NCI-H510A (cell line): ENCODE data around the gene LONRF2.

Experiments used
- DNase-seq: peaks from one replicate; lab custom pipeline; 2025; lab: John Stamatoyannopoulos, UW

LONRF2 gene

DNA sequence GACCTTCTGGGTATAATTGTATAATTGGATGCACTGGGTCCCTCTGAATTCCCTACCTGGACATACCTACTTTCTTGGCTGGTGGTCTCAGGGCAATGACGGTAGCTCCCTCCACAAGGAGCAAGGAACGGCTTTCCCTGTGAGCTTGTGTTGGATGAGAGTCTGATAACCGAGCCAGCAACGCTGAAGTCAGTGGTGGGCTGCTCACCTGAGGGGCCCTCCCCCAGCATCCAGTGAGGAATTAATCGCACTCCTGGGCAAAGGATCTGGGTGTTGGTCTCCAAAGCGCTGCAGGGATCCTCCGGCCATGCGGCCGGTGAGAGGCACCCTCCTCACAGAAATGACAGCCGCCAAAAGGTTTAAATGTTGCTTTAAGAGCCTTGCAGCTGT, 47.1 kb downstream of the LONRF2 start:
- no peak for DNase-seq

DNA sequence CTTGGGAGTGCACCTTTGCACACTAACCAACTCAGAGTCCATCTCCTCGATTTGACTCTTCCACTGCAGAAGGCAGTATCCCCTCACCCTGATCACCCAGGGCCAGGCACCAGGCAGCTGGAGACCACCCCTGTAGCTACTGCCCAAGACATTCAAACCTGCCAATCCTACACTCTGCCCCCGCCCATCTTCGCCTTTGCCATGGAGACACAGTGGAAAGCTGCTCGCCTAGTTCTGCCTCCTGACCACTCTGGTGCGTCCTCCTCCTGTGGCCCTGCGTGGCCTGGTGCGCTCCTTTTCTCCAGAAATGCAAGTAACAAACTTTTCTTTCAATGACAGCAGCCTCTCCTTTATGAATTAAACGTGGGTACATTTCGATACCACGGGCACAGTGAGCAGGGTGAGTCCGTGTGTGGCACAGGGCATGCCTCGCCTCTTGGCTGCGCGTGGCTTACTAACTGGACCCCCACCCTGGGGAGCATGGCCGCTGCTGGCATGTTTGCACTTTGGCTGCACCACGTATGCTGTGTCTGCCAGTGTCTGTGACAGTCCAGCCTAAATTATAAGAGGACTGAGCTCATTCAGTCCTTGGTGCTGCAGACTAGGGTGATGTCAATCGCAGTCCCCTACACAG, 47.6 kb downstream of the LONRF2 start:
- no peak for DNase-seq

DNA sequence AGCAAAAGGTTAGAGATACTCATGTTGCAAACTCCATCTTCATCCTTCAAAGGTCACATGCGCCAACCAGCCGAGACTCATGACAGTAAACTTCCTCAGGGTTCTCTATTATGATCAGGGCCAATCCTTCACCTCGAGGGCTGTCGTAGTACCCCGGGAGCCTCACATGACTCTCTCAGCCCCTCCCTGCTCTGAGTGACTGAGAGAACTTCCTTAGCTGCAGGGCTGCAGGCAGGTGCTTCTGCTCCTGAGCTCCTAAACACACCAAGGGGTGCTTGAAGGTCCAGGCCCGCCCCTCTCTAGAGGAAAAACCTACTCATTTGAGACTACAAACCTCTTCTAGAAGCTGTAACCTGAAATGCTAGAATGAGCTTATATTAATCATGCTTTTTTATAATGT, 48.2 kb downstream of the LONRF2 start:
- no peak for DNase-seq

DNA sequence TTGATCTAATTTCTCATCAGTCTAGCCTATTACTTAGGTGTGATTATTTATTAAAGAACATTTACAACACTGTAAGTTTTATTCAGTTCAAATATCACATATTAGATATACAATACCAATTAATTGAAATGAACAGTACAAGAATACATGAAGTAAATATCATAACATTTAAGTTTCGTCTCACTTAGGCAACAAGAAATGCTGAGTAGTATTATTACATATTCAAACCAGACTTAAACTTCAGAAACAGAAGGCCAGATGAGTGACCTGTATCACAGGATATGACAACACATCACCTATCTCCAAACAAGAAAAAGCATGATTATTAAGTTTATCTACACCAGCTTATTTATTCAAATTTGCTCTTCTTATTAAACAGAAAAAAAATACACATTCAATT, 48.9 kb downstream of the LONRF2 start:
- no peak for DNase-seq

DNA sequence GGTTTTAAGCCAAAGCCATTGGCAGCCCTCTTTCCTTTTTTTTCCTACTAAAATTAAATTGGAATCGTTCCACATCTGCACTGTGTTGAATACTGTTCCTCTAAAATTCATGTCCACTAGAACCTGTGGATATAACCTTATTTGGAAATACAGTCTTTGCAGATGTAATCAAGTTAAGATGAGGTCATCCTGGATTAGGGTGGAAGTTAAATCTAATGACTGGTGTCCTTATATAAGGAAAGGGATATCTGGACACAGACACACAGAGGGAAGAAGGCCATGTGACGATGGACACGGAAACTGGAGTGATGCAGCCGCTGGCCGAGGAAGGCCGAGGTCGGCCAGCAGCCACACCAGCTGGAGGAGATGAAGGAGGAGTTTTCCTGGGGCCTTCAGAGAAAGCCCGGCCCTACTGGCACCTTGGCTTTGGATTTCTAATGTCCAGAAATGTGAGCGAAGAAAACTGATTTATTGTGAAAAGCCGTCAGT, 49.4 kb downstream of the LONRF2 start:
- DNase-seq = no peak

DNA sequence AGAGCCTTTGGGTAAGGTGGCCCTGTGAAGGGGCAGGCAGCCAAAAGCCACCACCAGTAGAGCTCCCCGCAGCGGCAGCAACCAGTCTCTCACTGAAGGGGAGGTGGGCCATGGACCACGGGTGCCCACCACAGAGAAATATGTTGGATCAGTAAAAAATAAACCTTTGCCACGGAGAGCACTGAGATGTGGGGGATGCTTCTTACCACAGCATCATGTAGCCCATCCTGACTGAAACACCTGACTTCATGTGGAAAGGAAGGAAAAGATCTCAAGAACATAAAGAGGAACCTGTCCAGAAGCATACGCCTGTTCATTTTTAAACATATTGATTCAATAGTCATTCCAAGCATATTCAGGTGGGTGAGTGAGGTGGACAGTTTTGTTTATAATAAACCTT, 51.1 kb downstream of the LONRF2 start:
- no peak for DNase-seq

DNA sequence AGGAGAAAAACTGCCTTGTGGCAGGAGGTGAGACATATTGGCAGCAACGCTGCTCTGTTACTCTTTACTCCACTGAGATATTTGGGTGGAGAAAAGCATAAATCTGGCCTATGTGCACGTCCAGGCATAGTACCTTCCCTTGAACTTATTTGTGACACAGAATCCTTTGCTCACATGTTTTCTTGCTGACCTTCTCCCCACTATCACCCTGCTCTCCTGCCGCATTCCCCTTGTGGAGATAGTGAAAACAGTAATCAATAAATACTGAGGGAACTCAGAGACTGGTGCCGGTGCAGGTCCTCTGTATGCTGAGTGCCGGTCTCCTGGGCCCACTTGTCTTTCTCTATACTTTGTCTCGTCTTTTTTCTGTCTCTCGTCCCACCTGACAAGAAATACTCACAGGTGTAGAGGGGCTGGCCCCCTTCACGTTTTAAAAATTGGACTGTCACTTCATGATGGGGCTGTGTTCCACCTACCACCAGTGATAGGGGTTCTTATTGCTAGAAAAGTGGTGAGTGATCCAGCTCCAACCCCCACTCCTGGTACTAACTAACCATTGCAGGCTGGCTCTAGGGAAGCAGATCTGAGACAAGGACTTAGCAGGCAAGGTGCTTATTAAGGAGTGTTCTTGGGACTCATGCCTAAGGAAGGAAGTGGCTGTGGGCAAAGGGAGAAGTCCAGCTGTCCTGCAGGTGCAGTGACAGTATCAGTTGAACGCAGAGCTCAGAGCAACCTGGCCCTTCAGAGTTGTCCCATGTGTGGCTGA, 51.7 kb downstream of the LONRF2 start:
- DNase-seq = no peak

DNA sequence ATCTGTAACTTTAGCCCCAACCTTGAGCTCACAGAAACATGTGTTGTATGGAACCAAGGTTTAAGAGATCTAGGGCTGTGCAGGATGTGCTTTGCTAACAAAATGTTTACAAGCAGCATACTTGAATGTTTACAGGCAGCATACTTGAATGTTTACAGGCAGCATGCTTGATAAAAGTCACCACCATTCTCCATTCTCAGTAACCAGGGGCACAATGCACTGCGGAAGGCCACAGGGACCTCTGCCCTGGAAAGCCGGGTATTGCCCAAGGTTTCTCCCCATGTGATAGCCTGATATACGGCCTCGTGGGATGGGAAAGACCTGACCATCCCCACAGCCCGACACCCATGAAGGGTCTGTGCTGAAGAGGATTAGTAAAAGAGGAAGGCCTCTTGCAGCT, 52.4 kb downstream of the LONRF2 start:
- DNase-seq = no peak

DNA sequence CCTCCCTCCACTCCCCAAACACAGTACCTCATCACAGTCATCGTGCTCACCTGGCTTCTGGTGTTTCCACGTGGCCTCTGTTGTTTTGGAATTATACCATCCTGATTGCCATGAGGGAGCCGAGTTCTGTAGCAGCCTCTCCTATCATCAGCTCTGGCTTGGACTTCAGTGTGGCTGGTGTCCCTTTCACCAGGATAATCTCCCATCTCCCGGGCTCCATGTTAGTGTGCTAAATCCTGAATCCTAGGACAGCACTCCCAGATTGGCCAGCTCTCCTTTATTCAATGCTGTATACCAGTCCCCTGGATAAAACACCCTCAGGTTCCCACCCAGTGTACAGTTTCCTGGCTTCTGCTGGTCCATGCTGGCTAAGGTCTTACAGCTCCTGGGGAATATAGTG, 53.3 kb downstream of the LONRF2 start:
- no peak for DNase-seq

DNA sequence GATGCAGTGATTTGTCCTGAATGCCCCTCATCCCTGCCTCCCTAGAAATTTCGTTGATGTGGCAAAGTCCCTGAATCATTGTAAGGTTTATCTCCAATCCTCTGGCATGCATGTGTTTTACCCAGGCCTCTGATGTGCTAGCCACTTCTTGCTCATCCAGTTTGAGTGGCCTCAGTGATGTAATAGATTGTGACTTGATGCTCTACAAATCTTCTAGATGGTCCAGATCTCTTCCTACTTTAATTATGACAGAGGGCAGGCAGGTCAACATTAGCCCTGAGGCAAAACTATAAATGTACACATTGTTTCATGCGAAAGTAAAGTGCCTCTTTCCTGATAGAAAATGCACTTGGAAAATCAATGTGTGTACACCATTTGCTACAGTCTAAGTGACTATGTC, 54.5 kb downstream of the LONRF2 start:
- DNase-seq = no peak

DNA sequence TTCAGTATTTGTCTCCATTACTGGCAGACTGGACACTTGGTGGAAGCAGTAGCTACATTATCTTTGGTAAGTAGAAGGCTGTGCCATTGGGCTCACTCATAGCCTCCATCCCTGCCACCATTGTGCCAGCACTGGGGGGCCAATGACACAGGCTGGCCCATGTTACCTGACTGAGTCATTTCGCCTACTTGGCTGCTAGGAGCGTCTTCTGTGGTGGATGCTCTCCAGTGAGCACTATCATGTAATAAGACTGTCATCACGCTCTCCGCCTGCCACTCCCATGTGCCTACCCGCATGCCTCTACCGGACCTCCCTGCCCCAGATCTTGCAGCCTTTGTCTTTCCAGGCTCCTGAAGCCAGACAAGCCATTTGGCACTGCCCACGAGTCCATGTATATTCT, 56.2 kb downstream of the LONRF2 start:
- DNase-seq = no peak

DNA sequence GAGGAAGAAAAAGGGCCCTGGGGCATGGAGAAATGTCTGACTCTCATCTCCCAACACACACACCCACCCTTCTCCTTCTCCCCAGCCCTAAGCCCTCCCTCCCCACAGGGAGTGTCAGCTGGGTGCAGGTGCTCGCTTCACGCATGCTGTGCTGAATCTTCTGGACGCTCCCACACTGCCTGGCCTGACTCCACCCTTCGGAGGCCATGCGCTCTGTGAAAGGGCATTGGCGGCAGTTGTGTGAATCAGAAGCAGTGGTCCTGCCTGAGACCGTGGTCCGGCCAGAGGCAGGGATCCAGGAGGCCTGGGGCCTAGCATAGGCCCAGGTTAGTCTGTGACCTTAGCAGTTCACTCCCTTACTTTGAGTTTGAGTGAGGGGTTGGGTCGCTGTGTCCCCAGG, 57.1 kb downstream of the LONRF2 start:
- no peak for DNase-seq

DNA sequence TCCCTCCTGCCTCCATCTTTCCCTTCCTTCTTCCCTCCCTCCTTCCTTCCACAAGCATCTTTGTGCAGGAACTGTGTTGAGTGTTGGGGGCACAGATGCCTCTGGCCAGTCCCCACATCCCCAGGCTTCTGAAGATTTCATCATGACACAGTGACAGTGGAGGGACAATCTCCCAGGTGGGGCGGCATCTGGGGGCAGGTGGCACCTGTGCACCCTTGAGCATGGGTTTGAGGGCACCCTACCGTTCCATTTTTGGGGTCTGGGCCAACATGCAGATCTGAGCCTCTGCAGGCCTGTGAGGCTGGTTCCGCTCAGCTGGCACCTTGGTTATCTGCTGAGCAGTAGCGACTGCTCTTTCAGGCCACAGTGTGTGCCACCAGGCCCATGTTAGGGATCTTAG, 57.6 kb downstream of the LONRF2 start:
- DNase-seq = no peak

DNA sequence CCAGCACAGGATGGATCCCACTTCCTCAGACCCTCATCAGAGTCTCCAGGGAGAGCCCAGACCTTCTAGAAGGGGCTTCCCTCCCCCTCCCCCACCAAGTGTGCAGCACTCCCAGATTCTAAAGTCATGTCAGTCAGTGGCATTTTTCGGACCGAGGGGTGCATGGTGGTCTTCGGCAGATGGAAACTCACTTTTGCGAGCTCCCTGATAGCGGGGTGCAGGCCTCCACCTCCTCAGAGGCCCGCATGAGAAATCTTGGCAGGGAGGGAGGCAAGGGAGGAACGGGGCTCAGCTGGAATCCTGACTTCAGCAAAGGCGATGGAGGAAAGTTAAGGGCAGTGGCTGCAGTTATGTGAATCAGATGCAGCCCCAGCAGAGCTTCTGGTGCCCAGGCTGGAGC, 58.2 kb downstream of the LONRF2 start:
- DNase-seq = no peak

DNA sequence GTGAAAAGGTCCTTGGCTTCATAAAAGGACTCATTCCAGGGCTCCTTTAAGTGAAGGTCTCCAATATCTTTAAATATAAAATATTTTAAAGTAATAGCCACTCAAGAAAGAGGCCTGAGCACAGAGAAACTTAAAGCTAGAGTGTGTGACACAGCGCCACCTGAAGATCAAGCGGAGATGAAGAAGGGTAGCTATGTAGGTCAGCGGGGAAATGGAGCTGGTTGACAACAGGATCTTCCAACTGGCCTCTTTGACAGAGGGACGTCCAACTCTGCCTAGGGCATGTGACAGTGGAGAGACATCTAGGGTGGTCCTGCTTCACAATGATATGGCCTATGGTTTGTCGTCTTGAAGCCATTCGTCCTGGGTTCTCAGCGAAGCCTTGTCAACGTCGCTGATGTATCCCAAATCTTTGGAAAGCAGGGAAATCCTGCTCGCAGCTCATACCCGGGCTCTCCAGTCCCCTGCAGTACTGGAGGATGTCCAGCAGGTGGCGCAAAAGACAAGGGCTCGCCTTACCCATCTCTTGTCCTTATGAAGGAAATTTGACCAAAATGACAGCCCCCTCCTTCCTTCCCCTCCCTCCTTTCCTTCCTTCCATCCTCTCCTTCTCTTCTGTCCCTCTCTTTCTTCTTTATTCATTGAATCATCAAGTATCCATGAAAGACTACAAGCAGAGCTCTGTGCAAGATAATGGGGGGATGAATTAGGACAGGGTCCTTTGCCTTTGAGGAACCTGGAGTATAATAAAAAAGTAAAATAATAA, 59.6 kb downstream of the LONRF2 start:
- no peak for DNase-seq

DNA sequence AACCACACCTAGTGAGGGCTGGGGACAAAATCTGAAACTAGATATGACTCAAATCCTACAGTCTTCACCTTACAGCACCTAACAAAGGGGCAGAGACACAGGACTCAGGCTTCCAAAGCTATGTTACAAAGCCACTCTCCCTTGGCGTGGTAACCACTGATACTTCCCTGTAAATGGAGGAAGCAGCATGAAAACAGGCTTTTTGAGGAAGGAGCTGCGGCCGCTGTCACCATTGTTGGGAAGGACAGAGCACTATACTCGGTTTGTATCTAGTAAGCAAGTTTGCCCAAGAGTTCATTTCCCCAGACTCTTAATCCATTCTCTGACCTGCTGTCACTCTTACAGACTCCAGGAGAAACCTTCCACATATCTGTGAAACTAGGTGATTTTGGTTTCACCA, 60.3 kb downstream of the LONRF2 start:
- DNase-seq = no peak

DNA sequence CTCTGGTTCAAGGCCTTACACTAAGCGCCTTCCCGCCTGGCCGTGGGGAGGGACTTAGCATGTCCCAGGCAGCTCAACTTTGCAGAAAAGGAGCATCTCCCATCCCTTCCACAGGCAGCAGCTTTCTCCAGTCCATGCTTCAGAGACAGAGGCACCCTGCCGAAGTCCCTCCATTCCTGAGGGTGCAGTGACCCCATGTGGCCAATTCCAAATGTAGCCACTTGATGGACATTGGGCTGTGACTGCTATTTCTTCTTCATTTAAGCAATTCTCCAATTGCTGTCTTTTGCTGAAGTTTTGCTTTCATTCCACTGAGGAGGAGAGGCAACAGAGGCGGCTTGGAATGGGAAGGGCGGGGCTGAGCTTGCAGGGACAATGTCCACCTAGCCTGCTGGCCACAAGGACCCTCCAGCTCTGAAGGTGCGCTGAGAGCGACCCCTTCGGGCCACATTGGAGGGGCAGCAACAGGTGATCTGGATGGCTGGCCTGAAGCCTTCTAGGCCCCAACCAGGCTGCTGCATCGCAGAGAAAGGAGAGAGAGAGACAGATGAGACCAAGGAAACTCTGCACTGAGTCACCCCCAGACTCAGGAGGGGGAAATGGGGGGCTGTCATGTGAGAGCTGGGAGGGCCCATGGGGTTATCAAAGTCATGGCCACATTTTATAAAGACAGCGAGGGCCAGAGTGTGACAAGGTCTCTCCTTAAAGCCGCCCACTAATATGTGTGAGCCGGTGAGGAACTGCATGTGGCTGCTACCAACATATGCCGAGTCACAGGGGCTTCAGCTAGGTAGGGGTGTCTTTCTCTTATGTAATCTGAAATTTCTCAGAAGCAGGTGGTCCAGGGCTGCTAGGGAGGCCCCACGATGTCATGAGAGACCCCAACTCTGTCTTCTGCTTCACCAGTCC, 61.3 kb downstream of the LONRF2 start:
- DNase-seq = no peak

DNA sequence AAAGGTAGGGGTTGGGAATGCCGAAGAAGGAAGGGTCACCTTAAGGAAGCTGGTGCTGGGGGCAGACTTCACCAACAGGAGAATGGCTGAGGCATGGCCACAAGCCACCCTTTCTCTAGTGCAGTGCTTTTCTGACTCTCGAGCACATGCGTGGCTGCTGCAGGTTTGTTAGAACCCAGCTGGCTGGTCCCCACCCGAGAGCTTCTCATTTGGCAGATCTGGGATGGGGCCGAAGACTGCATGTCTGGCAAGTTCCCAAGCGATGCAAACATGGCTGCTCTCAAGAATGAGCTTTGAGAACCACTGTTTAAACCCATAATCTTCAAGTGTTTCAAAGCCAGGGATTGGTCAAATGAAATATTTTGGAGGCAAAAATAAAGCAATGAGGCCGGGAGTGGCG, 63.2 kb downstream of the LONRF2 start:
- no peak for DNase-seq

DNA sequence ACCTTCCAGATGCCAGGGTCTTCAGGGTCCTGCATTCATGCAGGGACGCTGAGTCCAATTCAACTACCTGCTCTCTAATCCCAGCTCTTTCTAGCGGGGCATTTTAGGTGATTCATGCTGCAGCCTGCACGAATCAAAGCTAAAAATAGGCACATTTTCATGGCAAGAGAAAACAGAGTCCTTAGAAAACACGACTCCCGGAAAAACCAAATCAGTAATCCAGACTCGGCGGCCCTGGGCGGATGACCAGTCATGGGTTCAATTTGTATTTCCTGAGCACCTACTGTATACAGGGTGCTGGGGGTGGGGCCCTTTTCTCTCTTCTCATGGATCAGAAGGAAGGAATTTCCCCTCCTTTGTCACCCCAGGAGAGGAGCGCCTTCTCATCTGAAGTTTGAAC, 64.4 kb downstream of the LONRF2 start:
- no peak for DNase-seq

DNA sequence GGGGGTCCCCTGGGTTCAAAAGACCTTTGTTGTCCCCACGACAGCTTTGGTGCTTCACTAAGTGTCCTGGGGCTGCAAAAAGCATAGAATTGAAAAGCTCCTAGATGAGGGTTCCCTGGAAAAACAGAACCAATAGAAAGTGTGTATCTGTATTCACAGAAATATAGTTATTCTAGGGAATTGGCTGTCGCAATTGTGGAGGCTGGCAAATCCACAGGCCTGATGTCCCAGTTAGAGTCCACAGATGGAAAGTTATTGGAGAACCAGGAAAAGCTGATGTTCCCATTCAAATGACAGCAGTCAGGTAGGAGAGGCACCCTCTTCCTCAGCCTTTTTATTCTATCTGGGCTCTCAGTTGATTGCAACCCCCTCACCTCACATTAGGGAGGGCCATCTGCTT, 65.5 kb downstream of the LONRF2 start:
- DNase-seq = no peak

DNA sequence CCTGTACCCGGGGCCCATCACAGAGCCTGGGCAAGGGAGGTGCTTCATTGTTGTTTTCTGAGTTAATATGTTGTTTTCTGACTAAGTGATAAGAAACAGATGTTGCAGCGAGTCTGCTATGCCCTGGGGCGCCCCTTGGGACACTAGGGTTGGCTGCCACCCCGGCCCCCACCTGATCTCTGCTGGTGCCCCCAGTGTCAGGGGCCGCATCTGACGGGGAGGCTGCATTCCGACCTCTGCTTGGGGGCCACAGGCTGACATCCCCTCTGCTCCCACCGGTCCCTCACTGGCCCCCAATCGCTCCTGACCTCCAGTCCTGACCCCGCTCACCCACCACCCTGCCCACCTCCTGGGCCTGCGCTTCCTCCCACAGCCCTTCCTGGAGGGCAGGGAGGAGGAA, 65.9 kb downstream of the LONRF2 start:
- DNase-seq = no peak

DNA sequence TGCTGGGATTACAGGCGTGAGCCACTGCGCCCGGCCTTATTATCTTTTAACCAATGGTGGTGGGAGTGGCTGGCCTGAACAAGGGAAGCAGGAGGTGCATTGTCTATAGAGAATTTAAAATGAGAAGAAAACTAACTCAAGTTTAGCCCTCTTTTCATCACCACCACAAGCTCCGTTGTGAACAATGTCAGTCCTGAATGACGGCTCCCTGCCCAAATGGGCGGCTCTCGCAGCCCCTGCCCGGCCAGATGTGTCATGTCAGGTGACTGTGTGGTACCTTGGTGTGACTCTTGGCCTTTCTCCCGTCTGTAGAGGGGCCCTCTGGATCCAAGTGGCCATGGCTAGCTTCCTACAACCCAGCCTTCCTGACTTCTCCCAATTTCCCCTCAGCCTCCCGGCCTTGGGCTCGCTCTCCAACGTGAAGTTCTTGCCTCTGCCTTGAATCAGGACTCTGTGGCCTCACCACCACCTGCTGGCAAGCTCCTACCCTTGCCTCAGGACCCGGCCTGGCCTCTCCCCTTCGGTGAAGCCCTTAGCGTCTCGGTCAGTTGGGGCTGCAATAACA, 67.6 kb downstream of the LONRF2 start:
- no peak for DNase-seq
